K562 (cell line): ENCODE measurements around the gene YIPF2. TPM values are rescaled to one million over a fixed set of nuclear protein-coding genes. Genes with fewer than 3 reads are reported as not detected.

Experiments used
- SAFB ChIP-seq: fragments of 200-400 bp; formaldehyde crosslinking; IDR thresholded peaks from 2 replicates; pipeline ENCODE4 v1.6.1; 2017; ENCODE audit warnings: low read depth, low read length, borderline replicate concordance
- U2AF2 ChIP-seq: fragments of 200-400 bp; formaldehyde crosslinking; optimal IDR thresholded peaks from 2 replicates; pipeline ENCODE3; 2017; ENCODE audit warnings: low read depth, mild to moderate bottlenecking, low read length
- ZNF316 ChIP-seq: fragments of 450-650 bp; IDR thresholded peaks from 2 replicates; pipeline ENCODE4 v1.6.1; 2016
- ZNF561 ChIP-seq: fragments of 450-650 bp; formaldehyde crosslinking; conservative IDR thresholded peaks from 2 replicates; pipeline ENCODE4 v1.4.0; 2020; ENCODE audit warnings: mild to moderate bottlenecking, moderate library complexity
- ZNF75A ChIP-seq: fragments of 450-650 bp; formaldehyde crosslinking; IDR thresholded peaks from 2 replicates; pipeline ENCODE4 v1.4.0; 2020; ENCODE audit warnings: mild to moderate bottlenecking
- polyA plus RNA-seq, 8 experiments: library from polyadenylated mRNA; depleted of rRNA in 4 of 8; stranded (reverse) in 5 of 8; unstranded in 3 of 8; fragments of >200 nt; fragmentation: Nextera tagmentation in 2 of 8; fragmentation: Illumina TruSeq in 1 of 8; extraction: Ambion mirVana in 2 of 8; extraction: Trizol in 1 of 8; gene quantifications; 2 replicates each; pipeline versions ENCODE4 v1.2.1 to v1.2.3, GENCODE V29; 2011 to 2014; ENCODE audit warnings: inconsistent platforms in 1 of 8, missing spikeins in 1 of 8
- total RNA-seq, 7 experiments: library from RNA; depleted of rRNA in 6 of 7; stranded (reverse); fragments of >200 nt in 6 of 7; fragmentation: Illumina TruSeq in 2 of 7; extraction: Trizol in 2 of 7; gene quantifications; 2 replicates each; pipeline versions ENCODE4 v1.2.1 to v1.2.3, GENCODE V29; 2011 to 2021; ENCODE audit warnings: low replicate concordance in 1 of 7
- TF ChIP-seq, protein P1 (sequence below), 2 experiments: IDR thresholded peaks; 2 replicates each; pipeline ENCODE4 v1.6.1; 2012; ENCODE audit warnings: improper control_type of control experiment in 2 of 2, low read depth in 2 of 2, low read length in 2 of 2, borderline replicate concordance in 1 of 2
- TF ChIP-seq, protein P2 (sequence below): fragments of 250-450 bp; sonication (Bioruptor Pico); IDR thresholded peaks from 2 replicates; pipeline ENCODE4 v1.5.0; 2021; ENCODE audit warnings: mild to moderate bottlenecking, moderate library complexity

YIPF2 gene
- total and polyA plus RNA-seq, 9 of the 15 experiments (the other 6 are each of a cell fraction or from before 2014, with no cell fraction given): 1.3 to 65.2 (median 31.6) TPM

DNA sequence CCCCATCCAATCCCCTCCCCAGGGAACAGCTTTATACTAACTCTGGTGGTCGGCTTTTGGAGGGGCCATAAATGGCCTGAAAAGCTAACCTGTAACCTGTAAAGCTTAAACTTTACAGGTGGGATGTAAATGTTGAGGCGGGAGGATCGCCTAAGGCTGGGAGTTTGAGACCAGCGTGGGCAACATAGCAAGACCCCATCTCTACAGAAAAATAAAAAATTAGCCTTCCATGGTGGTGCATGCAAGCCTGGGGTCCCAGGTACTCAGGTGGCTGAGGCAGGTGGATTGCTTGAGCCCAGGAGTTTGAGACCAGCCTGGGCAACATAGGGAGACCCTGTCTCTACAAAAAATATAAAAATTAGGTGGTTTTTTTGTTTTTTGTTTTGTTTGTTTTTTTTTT lies 38.6 kb downstream of the YIPF2 start (continued):
- TF ChIP-seq, protein P1, sequence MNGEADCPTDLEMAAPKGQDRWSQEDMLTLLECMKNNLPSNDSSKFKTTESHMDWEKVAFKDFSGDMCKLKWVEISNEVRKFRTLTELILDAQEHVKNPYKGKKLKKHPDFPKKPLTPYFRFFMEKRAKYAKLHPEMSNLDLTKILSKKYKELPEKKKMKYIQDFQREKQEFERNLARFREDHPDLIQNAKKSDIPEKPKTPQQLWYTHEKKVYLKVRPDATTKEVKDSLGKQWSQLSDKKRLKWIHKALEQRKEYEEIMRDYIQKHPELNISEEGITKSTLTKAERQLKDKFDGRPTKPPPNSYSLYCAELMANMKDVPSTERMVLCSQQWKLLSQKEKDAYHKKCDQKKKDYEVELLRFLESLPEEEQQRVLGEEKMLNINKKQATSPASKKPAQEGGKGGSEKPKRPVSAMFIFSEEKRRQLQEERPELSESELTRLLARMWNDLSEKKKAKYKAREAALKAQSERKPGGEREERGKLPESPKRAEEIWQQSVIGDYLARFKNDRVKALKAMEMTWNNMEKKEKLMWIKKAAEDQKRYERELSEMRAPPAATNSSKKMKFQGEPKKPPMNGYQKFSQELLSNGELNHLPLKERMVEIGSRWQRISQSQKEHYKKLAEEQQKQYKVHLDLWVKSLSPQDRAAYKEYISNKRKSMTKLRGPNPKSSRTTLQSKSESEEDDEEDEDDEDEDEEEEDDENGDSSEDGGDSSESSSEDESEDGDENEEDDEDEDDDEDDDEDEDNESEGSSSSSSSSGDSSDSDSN (IDR thresholded peaks at IDR 0.05; ENCODE audit: borderline replicate concordance in 1 of 2, low read depth in 2 of 2, low read length in 2 of 2): no peak
- TF ChIP-seq ZNF561 (CRISPR knock-in tag) (no peak), ZNF316 (no peak), ZNF75A (CRISPR knock-in tag) (no peak), U2AF2 (no peak), SAFB (no peak)
- TF ChIP-seq, protein P2, sequence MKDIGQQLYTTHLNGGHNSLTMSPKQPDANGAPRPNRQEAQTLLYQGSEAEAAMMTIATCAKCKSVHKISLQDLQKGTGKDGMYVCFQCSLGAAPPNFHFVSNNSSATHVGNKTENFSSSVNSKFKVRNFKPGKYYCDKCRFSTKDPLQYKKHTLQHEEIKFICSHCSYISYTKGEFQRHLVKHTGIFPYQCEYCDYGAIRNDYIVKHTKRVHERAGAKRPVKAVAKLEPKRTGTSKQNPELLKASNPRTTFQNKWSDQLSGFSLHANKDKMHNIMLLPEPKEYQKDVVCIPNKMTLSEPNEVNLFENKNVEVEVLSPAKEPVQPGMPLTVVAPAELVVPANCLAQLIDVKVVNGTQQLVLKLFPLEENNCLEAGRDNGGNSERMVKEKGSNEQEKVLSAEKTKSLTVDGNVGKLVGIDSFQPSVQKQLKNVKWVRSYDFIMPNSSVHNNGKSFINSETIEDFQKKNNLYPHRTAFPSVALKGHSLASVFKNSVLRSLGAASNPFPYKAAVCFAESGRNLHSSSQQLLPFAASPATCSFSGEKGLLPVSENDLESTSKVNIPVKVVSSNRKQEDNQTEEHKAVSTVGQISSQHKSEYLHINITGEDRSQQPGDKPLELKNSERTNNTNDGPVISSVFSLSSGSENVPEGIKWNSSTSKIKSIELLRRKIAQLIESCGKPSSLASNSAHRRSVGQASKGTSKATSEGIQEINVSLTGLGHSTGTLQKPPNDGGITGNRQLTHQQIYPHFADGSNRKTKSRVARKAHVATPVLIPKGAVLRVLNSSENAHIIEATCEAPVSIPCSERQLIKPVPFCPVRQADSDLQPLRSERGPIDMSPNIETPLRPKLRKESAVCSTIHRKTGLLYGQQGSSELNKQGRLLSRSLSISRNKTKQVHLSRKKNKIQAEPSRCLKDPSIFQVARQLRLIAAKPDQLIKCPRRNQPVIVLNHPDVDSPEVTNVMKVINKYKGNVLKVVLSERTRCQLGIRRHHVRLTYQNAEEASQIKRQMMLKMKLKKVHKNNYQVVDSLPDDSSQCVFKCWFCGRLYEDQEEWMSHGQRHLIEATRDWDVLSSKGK: no peak
